D721Med (cell line): Measurements from ENCODE around the gene DIS3L2.

Source experiments
- DNase-seq: peaks from one replicate; pipeline ENCODE4 v3.0.0; 2011; ENCODE audit warnings: low spot score; ENCODE audit not compliant: insufficient read length
- FAIRE-seq: peaks from 2 replicates; lab custom pipeline; 2011; peaks lifted over from hg19 to GRCh38; lab: Jason Lieb, UNC
- CTCF ChIP-seq: IDR thresholded peaks from 2 replicates; pipeline ENCODE4 v1.5.1; 2012; ENCODE audit warnings: mild to moderate bottlenecking, control low read depth; ENCODE audit not compliant: insufficient read depth; ENCODE audit errors: missing control alignments

The DIS3L2 gene

GRCh38 chr2:232183279-232183678, 221.8 kb downstream of the DIS3L2 start:
- no peak for DNase-seq
- TF ChIP-seq CTCF: no peak
- no peak for FAIRE-seq

- TF ChIP-seq CTCF: no peak
- FAIRE-seq (no peak), DNase-seq (no peak)
These were observed 222.8 kb downstream of the DIS3L2 start for GRCh38 chr2:232184346-232184745.

GRCh38 chr2:232190796-232191195, 229.3 kb downstream of the DIS3L2 start:
- DNase-seq (no peak), FAIRE-seq (no peak)
- no peak for TF ChIP-seq CTCF

GRCh38 chr2:232195487-232195886, 234.0 kb downstream of the DIS3L2 start:
- no peak for TF ChIP-seq CTCF
- DNase-seq (no peak), FAIRE-seq (no peak)

- no peak for TF ChIP-seq CTCF
- DNase-seq: no peak
- FAIRE-seq: no peak
These were observed 235.3 kb downstream of the DIS3L2 start for GRCh38 chr2:232196802-232197201.

- DNase-seq (no peak), FAIRE-seq (no peak)
- TF ChIP-seq CTCF: no peak
These were observed 238.7 kb downstream of the DIS3L2 start for GRCh38 chr2:232200195-232200594.

- TF ChIP-seq CTCF: no peak
These were observed 241.8 kb downstream of the DIS3L2 start for GRCh38 chr2:232203166-232203891.

More at GRCh38 chr2:232203166-232203891, 241.8 kb downstream of the DIS3L2 start:
- no peak for DNase-seq
- no peak for FAIRE-seq
